A673 (cell line): ENCODE results near the gene ZNF205. TPM values are rescaled to one million over a fixed set of nuclear protein-coding genes. Genes with fewer than 3 reads are reported as not detected.

ENCODE experiments used
- BruUV-seq: library from RNA; stranded (reverse); fragments of 400-500 nt; replicated peaks from 2 replicates; lab custom pipeline; 2021; lab: Mats Ljungman, UMichigan
- CTCF ChIA-PET: fragments of 300-600 bp; sonication (Branson Sonifier 250); formaldehyde crosslinking; loops from one replicate; lab custom pipeline; 2022; ENCODE audit warnings: antibody characterized with exemption; lab: Charles Lee
- POLR2A ChIA-PET: fragments of 300-600 bp; sonication (Branson Sonifier 250); formaldehyde crosslinking; loops from one replicate; lab custom pipeline; 2022; ENCODE audit warnings: antibody characterized with exemption; ENCODE audit not compliant: low non-redundant PET; lab: Charles Lee
- DNase-seq: peaks from one replicate; pipeline ENCODE4 v3.0.0-alpha.2; 2015; ENCODE audit warnings: low spot score
- H3K27ac ChIP-seq: fragments of 200-600 bp; sonication (generic); 2 replicates; pipeline ENCODE4 v1.5.1; 2016; ENCODE audit warnings: mixed run types, low read depth, mild to moderate bottlenecking, mixed read lengths, antibody characterized with exemption, low read length; ENCODE audit not compliant: poor library complexity, severe bottlenecking
- H3K27me3 ChIP-seq: fragments of 200-600 bp; sonication (generic); replicated peaks from 2 replicates; pipeline ENCODE4 v1.6.1; 2017; ENCODE audit warnings: mixed run types, low read depth, mild to moderate bottlenecking, mixed read lengths, antibody characterized with exemption, low read length; ENCODE audit not compliant: insufficient read depth, poor library complexity
- H3K36me3 ChIP-seq: fragments of 200-600 bp; sonication (generic); 2 replicates; pipeline ENCODE4 v1.6.1; 2016; ENCODE audit warnings: mixed run types, mild to moderate bottlenecking, mixed read lengths, antibody characterized with exemption, low read length; ENCODE audit not compliant: insufficient read depth, poor library complexity, severe bottlenecking
- H3K4me1 ChIP-seq: fragments of 200-600 bp; sonication (generic); 2 replicates; pipeline ENCODE4 v1.6.1; 2017; ENCODE audit warnings: mixed run types, mild to moderate bottlenecking, mixed read lengths, antibody characterized with exemption, low read length; ENCODE audit not compliant: insufficient read depth, poor library complexity, severe bottlenecking
- H3K4me3 ChIP-seq: fragments of 200-600 bp; sonication (generic); 2 replicates; pipeline ENCODE4 v1.5.1; 2016; ENCODE audit warnings: low read depth, mixed run types, mild to moderate bottlenecking, mixed read lengths, low read length; ENCODE audit not compliant: poor library complexity, severe bottlenecking
- H3K9me3 ChIP-seq: fragments of 200-600 bp; sonication (generic); 2 replicates; pipeline ENCODE4 v1.6.1; 2016; ENCODE audit warnings: mixed run types, low read depth, mild to moderate bottlenecking, mixed read lengths, antibody characterized with exemption, low read length; ENCODE audit not compliant: poor library complexity, severe bottlenecking
- EZH2 ChIP-seq: fragments of 200-600 bp; sonication (generic); IDR thresholded peaks from 2 replicates; pipeline ENCODE4 v1.6.1; 2017; ENCODE audit warnings: borderline replicate concordance, low read depth, mild to moderate bottlenecking, mixed read lengths, antibody characterized with exemption, low read length; ENCODE audit not compliant: poor library complexity, severe bottlenecking
- intact Hi-C: fragments of 100-400 bp; cut with micrococcal nuclease; formaldehyde crosslinking; loops from one replicate; pipeline ENCODE4 v1.10.0; 2022; ENCODE audit not compliant: unreplicated experiment
- total RNA-seq: library from RNA; stranded (reverse); gene quantifications from 2 replicates; pipeline ENCODE4 v1.2.3, GENCODE V29; 2021
- TF ChIP-seq, protein P1 (sequence below): fragments of 300-800, 200-600 bp; sonication (generic); conservative IDR thresholded peaks from 2 replicates; pipeline ENCODE4 v1.5.1; 2017; ENCODE audit warnings: low read depth, mild to moderate bottlenecking, antibody characterized with exemption, low read length, moderate library complexity, mixed read lengths

ZNF205 gene
- total RNA-seq, 1 experiment from 2014 or later = 19.0 TPM

DNA sequence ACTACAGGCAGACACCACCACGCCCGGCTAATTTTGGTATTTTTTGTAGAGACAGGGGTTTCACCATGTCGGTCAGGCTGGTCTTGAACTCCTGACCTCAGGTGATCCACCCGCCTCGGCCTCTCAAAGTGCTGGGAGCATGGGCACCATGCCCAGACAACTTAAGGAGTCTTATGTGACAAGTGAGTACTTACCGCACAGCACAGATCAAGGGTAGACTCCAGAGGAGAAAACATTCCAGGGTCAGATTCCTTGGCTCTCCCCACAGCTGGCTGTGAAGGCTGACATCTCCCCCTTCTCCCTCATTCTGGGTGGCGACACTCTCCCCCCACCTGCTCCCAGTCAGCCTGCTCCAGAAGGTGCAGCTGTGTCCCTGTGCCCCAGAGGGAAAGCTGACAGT lies 23.9 kb upstream of the ZNF205 start:
- CTCF ChIA-PET = no interaction called here

DNA sequence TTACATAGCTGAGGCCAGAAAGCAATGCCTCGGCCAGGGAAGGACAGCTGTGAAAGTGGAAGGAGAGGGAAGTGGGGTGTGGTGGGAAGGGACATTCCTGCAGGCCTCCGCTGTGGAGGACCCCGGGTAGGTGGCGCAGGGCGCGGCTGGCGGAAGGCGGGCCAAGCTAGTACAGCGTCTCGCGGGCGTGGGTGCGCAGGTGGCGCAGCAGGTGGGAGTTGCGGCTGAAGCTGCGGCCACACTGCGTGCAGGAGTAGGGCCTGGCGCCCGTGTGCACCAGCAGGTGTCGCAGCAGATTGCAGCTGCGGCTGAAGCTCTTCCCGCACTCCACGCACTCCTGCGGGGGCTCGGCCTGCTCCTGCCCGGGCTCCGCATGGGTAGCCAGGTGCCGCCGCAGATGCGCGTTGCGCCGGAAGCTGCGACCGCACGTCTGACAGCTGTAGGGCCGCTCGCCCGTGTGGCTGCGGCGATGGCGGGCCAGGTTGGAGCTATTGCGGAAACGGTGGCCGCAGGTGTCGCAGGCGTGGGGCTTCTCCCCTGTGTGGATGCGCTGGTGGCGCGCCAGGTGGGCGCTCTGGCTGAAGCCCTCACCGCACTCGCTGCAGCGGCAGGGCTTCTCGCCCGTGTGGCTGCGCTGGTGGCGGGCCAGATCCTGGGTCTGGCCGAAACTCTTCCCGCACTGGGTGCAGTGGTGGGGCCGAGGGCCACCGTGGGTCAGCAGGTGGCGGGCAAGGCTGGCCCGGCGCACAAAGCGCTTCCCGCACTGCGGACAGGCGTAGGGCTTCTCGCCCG lies 23.3 kb upstream of the ZNF205 start:
- DNase-seq = no peak
- no TSS peak for BruUV-seq
- no peak for TF ChIP-seq EZH2
- TF ChIP-seq, protein P1, sequence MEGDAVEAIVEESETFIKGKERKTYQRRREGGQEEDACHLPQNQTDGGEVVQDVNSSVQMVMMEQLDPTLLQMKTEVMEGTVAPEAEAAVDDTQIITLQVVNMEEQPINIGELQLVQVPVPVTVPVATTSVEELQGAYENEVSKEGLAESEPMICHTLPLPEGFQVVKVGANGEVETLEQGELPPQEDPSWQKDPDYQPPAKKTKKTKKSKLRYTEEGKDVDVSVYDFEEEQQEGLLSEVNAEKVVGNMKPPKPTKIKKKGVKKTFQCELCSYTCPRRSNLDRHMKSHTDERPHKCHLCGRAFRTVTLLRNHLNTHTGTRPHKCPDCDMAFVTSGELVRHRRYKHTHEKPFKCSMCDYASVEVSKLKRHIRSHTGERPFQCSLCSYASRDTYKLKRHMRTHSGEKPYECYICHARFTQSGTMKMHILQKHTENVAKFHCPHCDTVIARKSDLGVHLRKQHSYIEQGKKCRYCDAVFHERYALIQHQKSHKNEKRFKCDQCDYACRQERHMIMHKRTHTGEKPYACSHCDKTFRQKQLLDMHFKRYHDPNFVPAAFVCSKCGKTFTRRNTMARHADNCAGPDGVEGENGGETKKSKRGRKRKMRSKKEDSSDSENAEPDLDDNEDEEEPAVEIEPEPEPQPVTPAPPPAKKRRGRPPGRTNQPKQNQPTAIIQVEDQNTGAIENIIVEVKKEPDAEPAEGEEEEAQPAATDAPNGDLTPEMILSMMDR = no peak
- POLR2A ChIA-PET = no interaction called here
- no peak overlapping the region for H3K4me3 ChIP-seq
- H3K36me3 ChIP-seq = no peaks in the 10 kb centered on the region
- intact Hi-C loops = no loop called here
- H3K9me3 ChIP-seq = no peaks in the 10 kb centered on the region
- CTCF ChIA-PET = no interaction called here
- no peaks in the 10 kb centered on the region for H3K4me1 ChIP-seq
- H3K27ac ChIP-seq = no peak overlapping the region
- H3K27me3 ChIP-seq = no peaks in the 10 kb centered on the region

More for the DNA sequence above, 23.9 kb upstream of the ZNF205 start:
- no peak for DNase-seq
- Histone ChIP-seq H3K4me1 (no peaks in the 10 kb centered on the region), H3K4me3 (no peak overlapping the region), H3K9me3 (no peaks in the 10 kb centered on the region), H3K36me3 (no peaks in the 10 kb centered on the region), H3K27me3 (no peaks in the 10 kb centered on the region), H3K27ac (no peak overlapping the region)
- POLR2A ChIA-PET = no interaction called here
- TF ChIP-seq, protein P1 = no peak
- no peak for TF ChIP-seq EZH2
- BruUV-seq = no TSS peak
- intact Hi-C loops = no loop called here

DNA sequence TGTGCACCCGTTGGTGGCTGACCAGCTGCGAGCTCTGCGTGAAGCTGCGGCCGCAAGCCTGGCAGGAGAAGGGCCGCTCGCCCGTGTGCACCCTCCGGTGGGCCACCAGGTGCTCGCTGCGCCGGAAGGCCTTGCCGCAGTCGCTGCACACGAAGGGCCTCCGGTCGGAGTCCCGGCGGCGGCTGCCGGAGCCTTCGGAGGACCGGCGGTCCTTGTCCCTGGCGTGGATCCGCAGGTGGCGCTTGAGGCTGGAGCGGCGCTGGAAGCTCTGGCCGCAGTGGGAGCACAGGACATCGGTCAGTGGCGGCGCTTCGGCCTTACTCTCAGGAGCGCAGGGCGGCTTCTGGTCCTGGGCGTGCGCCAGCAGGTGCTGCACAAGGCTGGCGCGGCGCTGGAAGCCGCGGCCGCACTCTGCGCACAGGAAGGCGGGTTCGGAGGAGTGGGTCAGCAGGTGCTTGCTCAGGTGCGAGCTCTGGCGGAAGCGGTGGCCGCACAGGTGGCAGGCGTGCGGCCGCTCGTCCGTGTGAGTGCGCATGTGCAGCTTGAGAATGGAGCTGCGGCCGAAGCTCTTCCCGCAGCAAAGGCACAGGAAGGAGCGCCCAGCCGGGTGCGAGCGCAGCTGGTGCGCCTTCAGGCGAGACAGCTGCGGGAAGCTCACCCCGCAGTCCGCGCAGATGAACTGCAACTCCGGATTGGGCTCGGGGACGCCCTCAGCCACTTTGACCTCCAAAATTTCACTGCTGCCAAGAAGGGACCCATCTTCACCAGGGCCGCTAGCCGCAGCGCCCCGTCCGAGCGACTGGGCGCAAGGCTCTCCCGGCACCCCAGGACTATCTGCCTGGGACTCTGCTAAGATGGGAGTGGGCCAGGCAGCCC lies 22.4 kb upstream of the ZNF205 start:
- no TSS peak for BruUV-seq
- Histone ChIP-seq H3K36me3 (no peaks in the 10 kb centered on the region), H3K9me3 (no peaks in the 10 kb centered on the region), H3K27me3 (no peaks in the 10 kb centered on the region), H3K4me1 (no peaks in the 10 kb centered on the region), H3K27ac (no peak overlapping the region), H3K4me3 (no peak overlapping the region)
- CTCF ChIA-PET = no interaction called here
- POLR2A ChIA-PET = no interaction called here
- intact Hi-C loops = no loop called here
- DNase-seq = no peak
- TF ChIP-seq, protein P1 = no peak
- TF ChIP-seq EZH2 = no peak
